Activated effector memory CD4-positive, alpha-beta T cell treated with Interleukin-2 at 50 U/mL for 16 hours (primary cell): ENCODE data around the gene ZNF534.
"Not testable (repeated sequence)": the region's sequence is repeated elsewhere in the genome, so short reads cannot be mapped to it uniquely, and the experiment has no call there.

Experiments
- DNase-seq: peaks from one replicate; pipeline ENCODE4 v3.0.0-alpha.2; 2020

Gene ZNF534

GRCh38 chr19:52428937-52429336, at the start of gene ZNF534:
ZNF534 (plus strand) TSS chr19:52429148; CDS start chr19:52431475, 2,327 bp downstream.
- DNase-seq: no peak

- no peak for DNase-seq
These were observed 37.8 kb upstream of the ZNF534 start for GRCh38 chr19:52391135-52391534.

GRCh38 chr19:52397310-52398080, 31.5 kb upstream of the ZNF534 start, which contains the start of gene ZNF528:
ZNF528 (plus strand) TSS chr19:52397849; CDS start chr19:52402014, 4,165 bp downstream.
- peak; percentile 88 for DNase-seq

GRCh38 chr19:52398081-52398441, 30.9 kb upstream of the ZNF534 start:
- DNase-seq: no peak

- DNase-seq: no peak
These were observed 18.7 kb upstream of the ZNF534 start for GRCh38 chr19:52410276-52410675.

- no peak for DNase-seq
These were observed 13.2 kb upstream of the ZNF534 start for GRCh38 chr19:52415711-52416110.

GRCh38 chr19:52442179-52442578, 13.2 kb downstream of the ZNF534 start:
- DNase-seq: no peak

GRCh38 chr19:52444506-52444905, 15.6 kb downstream of the ZNF534 start:
- DNase-seq: no peak

- no peak for DNase-seq
These were observed 22.3 kb downstream of the ZNF534 start for GRCh38 chr19:52451241-52451640.

- peak; percentile 45 for DNase-seq
These were observed 24.6 kb downstream of the ZNF534 start, which contains the start of gene ZNF578 for GRCh38 chr19:52453324-52454094. ZNF578 (plus strand) TSS chr19:52453553; CDS start chr19:52501846, 48,293 bp downstream.

- DNase-seq: no peak
These were observed 36.0 kb downstream of the ZNF534 start for GRCh38 chr19:52464798-52465470.

GRCh38 chr19:52473655-52474350, 44.9 kb downstream of the ZNF534 start:
- DNase-seq: no peak

GRCh38 chr19:52474351-52475127, 45.6 kb downstream of the ZNF534 start:
- DNase-seq: no peak

- not testable (repeated sequence) for DNase-seq
These were observed 55.3 kb downstream of the ZNF534 start for GRCh38 chr19:52484111-52484743.

- DNase-seq: not testable (repeated sequence)
These were observed 56.1 kb downstream of the ZNF534 start for GRCh38 chr19:52485064-52485463.

GRCh38 chr19:52485561-52486240, 56.8 kb downstream of the ZNF534 start:
- DNase-seq: not testable (repeated sequence)

GRCh38 chr19:52492201-52492993, 63.4 kb downstream of the ZNF534 start:
- no peak for DNase-seq

GRCh38 chr19:52492994-52493470, 64.1 kb downstream of the ZNF534 start:
- no peak for DNase-seq

GRCh38 chr19:52494518-52494917, 65.6 kb downstream of the ZNF534 start:
- no peak for DNase-seq

- no peak for DNase-seq
These were observed 69.6 kb downstream of the ZNF534 start for GRCh38 chr19:52498571-52498970.
